IMR-90 (cell line): ENCODE measurements around the gene SSNA1.

Experiments used
- POLR2A ChIP-seq: IDR thresholded peaks from 2 replicates; pipeline ENCODE4 v1.6.1; 2012; ENCODE audit warnings: mild to moderate bottlenecking, low read depth, low read length
- RAD21 ChIP-seq: IDR thresholded peaks from 2 replicates; pipeline ENCODE4 v1.6.1; 2012; ENCODE audit warnings: low read length, improper control_type of control experiment
- TF ChIP-seq, protein P1 (sequence below): conservative IDR thresholded peaks from 2 replicates; pipeline ENCODE4 v1.5.1; 2012; ENCODE audit warnings: mild to moderate bottlenecking, low read depth, low read length, improper control_type of control experiment

DNA sequence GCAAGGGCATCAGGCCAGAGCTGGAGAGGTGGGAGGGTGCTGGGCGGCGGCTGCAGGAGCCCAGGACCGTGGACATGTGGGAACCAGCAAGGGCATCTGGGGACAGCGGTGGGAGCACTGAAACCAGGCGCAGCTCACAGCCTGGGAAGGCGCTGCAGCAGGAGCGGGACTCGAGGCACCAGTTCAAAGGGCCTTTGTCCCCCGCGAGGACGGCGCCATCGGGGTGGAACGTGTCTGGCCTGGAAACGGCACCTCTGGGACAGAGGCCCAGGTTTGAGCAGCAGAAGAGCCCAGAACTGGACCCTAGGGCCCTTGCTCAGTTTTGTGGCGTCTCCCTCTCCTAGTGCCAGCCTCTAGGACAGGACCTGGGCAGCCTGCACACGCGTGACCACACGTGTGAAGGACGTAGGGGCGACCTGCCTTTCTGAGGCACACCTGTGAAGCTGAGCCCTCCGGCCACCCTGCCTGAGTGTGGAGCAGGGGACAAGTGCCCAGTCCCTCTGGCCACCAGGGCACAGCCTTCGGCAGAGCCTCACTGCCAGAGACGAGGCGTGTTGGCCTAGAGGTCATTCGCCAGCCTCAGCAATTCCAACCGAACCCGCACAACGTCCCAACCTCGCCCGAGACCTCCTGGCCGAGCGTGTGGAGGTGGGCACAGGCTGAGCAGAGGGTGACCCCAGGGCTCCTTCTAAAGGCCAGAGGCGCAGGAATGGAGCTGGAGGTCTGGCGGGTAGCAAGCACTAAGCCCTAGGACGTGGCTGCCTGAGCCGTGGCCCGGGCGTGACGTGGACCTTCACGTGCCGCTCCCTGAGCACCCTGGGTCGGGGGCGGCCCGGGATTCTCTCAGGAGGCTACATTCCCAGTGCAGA, 14.4 kb upstream of the SSNA1 start:
- TF ChIP-seq, protein P1, sequence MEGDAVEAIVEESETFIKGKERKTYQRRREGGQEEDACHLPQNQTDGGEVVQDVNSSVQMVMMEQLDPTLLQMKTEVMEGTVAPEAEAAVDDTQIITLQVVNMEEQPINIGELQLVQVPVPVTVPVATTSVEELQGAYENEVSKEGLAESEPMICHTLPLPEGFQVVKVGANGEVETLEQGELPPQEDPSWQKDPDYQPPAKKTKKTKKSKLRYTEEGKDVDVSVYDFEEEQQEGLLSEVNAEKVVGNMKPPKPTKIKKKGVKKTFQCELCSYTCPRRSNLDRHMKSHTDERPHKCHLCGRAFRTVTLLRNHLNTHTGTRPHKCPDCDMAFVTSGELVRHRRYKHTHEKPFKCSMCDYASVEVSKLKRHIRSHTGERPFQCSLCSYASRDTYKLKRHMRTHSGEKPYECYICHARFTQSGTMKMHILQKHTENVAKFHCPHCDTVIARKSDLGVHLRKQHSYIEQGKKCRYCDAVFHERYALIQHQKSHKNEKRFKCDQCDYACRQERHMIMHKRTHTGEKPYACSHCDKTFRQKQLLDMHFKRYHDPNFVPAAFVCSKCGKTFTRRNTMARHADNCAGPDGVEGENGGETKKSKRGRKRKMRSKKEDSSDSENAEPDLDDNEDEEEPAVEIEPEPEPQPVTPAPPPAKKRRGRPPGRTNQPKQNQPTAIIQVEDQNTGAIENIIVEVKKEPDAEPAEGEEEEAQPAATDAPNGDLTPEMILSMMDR: no peak
- no peak for TF ChIP-seq RAD21
- no peak for TF ChIP-seq POLR2A
